IMR-90 (cell line): ENCODE measurements around the gene PSMB5. TPM values are rescaled to one million over a fixed set of nuclear protein-coding genes. Genes with fewer than 3 reads are reported as not detected.

Experiments
- ATAC-seq: fragments of 200-7000 bp; cut with Tn5 transposase; 2 replicates; pipeline ENCODE4 v1.9.1; 2020; ENCODE audit warnings: low read depth, mild to moderate bottlenecking, moderate library complexity
- BruUV-seq: library from RNA; stranded (reverse); fragments of 400-500 nt; replicated peaks from 2 replicates; lab custom pipeline; 2021; lab: Mats Ljungman, UMichigan
- CTCF ChIA-PET: fragments of 300-600 bp; formaldehyde crosslinking; extraction: SDS; loops from one replicate; lab custom pipeline; 2021; ENCODE audit warnings: antibody characterized with exemption; lab: Yijun Ruan, JAX
- POLR2A ChIA-PET: fragments of 300-600 bp; sonication (Branson Sonifier 250); formaldehyde crosslinking; loops from one replicate; lab custom pipeline; 2022; ENCODE audit warnings: antibody characterized with exemption; ENCODE audit not compliant: unreplicated experiment; lab: Charles Lee
- DNase-seq: peaks from one replicate; pipeline ENCODE4 v3.0.0; 2013
- H2AFZ ChIP-seq: replicated peaks from 2 replicates; pipeline ENCODE3; 2013; ENCODE audit warnings: low read length, mild to moderate bottlenecking; ENCODE audit not compliant: poor library complexity
- H2AK5ac ChIP-seq: 2 replicates; pipeline ENCODE4 v1.6.1; 2013; ENCODE audit warnings: low read depth, low read length, inconsistent platforms
- H2AK9ac ChIP-seq: replicated peaks from 2 replicates; pipeline ENCODE3; 2013; ENCODE audit warnings: mild to moderate bottlenecking, low read depth, low read length, moderate library complexity; ENCODE audit not compliant: poor library complexity
- H2BK120ac ChIP-seq: 2 replicates; pipeline ENCODE4 v1.6.1; 2013; ENCODE audit warnings: low read depth, low read length, inconsistent platforms
- H2BK15ac ChIP-seq: 3 replicates; pipeline ENCODE4 v1.6.1; 2013; ENCODE audit warnings: low read depth, low read length, inconsistent platforms
- H2BK20ac ChIP-seq: 2 replicates; pipeline ENCODE4 v1.6.1; 2013; ENCODE audit warnings: low read depth, mild to moderate bottlenecking, inconsistent platforms, low read length, moderate library complexity
- H2BK5ac ChIP-seq: 2 replicates; pipeline ENCODE4 v1.6.1; 2013; ENCODE audit warnings: mild to moderate bottlenecking, low read depth, low read length, inconsistent platforms; ENCODE audit not compliant: poor library complexity, severe bottlenecking
- H3K14ac ChIP-seq: replicated peaks from 2 replicates; pipeline ENCODE4 v1.6.1; 2013; ENCODE audit warnings: low read depth, low read length, inconsistent platforms
- H3K18ac ChIP-seq: 2 replicates; pipeline ENCODE4 v1.6.1; 2013; ENCODE audit warnings: low read depth, low read length, control low read depth
- H3K23ac ChIP-seq: 2 replicates; pipeline ENCODE4 v1.6.1; 2013; ENCODE audit warnings: low read depth, low read length, inconsistent platforms
- H3K27ac ChIP-seq: 2 replicates; pipeline ENCODE4 v1.5.1; 2013; ENCODE audit warnings: mild to moderate bottlenecking, control low read depth, low read length; ENCODE audit not compliant: insufficient read depth
- H3K27me3 ChIP-seq: 2 replicates; pipeline ENCODE4 v1.6.1; 2013; ENCODE audit warnings: low read length; ENCODE audit not compliant: control insufficient read depth, insufficient read depth
- H3K36me3 ChIP-seq: 2 replicates; pipeline ENCODE4 v1.6.1; 2013; ENCODE audit warnings: low read length, mixed read lengths; ENCODE audit not compliant: control insufficient read depth, insufficient read depth
- H3K4ac ChIP-seq: 2 replicates; pipeline ENCODE4 v1.6.1; 2013; ENCODE audit warnings: low read depth, low read length, inconsistent platforms
- H3K4me1 ChIP-seq: 2 replicates; pipeline ENCODE4 v1.6.1; 2013; ENCODE audit warnings: low read length, mixed read lengths; ENCODE audit not compliant: control insufficient read depth, insufficient read depth
- H3K4me2 ChIP-seq: 2 replicates; pipeline ENCODE4 v1.6.1; 2013; ENCODE audit warnings: low read depth, mild to moderate bottlenecking, control low read depth, low read length, moderate library complexity
- H3K4me3 ChIP-seq: 2 replicates; pipeline ENCODE4 v1.5.1; 2013; ENCODE audit warnings: low read depth, mild to moderate bottlenecking, control low read depth, low read length, moderate library complexity; ENCODE audit not compliant: insufficient read depth
- H3K56ac ChIP-seq: 2 replicates; pipeline ENCODE4 v1.6.1; 2013; ENCODE audit warnings: low read length, inconsistent platforms; ENCODE audit not compliant: insufficient read depth; ENCODE audit errors: extremely low read depth
- H3K79me1 ChIP-seq, 2 experiments: 2 replicates each; pipeline ENCODE4 v1.6.1; 2013; ENCODE audit warnings: low read length in 2 of 2, inconsistent platforms in 1 of 2, low read depth in 1 of 2
- H3K9ac ChIP-seq: 2 replicates; pipeline ENCODE4 v1.6.1; 2013; ENCODE audit warnings: low read depth, low read length, control low read depth
- H3K9me1 ChIP-seq: 2 replicates; pipeline ENCODE4 v1.6.1; 2013; ENCODE audit warnings: low read length, inconsistent platforms; ENCODE audit not compliant: insufficient read depth
- H3K9me3 ChIP-seq: 2 replicates; pipeline ENCODE4 v1.6.1; 2013; ENCODE audit warnings: low read length; ENCODE audit not compliant: control insufficient read depth, insufficient read depth
- H4K20me1 ChIP-seq: 2 replicates; pipeline ENCODE4 v1.6.1; 2013; ENCODE audit warnings: low read length, inconsistent platforms; ENCODE audit not compliant: insufficient read depth
- H4K5ac ChIP-seq: 2 replicates; pipeline ENCODE4 v1.6.1; 2013; ENCODE audit warnings: mild to moderate bottlenecking, low read depth, low read length, control low read depth
- H4K8ac ChIP-seq, 2 experiments: 2 replicates each; pipeline ENCODE4 v1.6.1; 2013; ENCODE audit warnings: low read depth in 2 of 2, low read length in 2 of 2, control low read depth in 1 of 2, inconsistent platforms in 1 of 2
- H4K91ac ChIP-seq: 2 replicates; pipeline ENCODE4 v1.6.1; 2013; ENCODE audit warnings: low read depth, low read length, inconsistent platforms; ENCODE audit not compliant: insufficient read depth
- POLR2A ChIP-seq: IDR thresholded peaks from 2 replicates; pipeline ENCODE4 v1.6.1; 2012; ENCODE audit warnings: mild to moderate bottlenecking, low read depth, low read length
- dilution Hi-C: fragments of 300-500 bp; cut with HindIII; formaldehyde crosslinking; loops from one replicate; pipeline ENCODE4 v1.14.3; 2018; ENCODE audit warnings: low sequenced_read_pairs; ENCODE audit not compliant: unreplicated experiment
- in situ Hi-C: fragments of 300-500 bp; cut with MboI; formaldehyde crosslinking; loops from 3 replicates; pipeline ENCODE4 v1.14.3; 2019; ENCODE audit warnings: low sequenced_read_pairs, inconsistent platforms, mixed read lengths
- intact Hi-C: fragments of 100-400 bp; cut with micrococcal nuclease; formaldehyde crosslinking; loops from 2 replicates; pipeline ENCODE4 v1.10.0; 2022
- polyA plus RNA-seq, 3 experiments: library from polyadenylated mRNA; depleted of rRNA; stranded (reverse); fragments of >200 nt; gene quantifications; 2 replicates each; pipeline ENCODE4 v1.2.3, GENCODE V29; 2012; ENCODE audit warnings: low replicate concordance in 1 of 3
- total RNA-seq: library from RNA; depleted of rRNA; stranded (reverse); fragments of >200 nt; gene quantifications from 2 replicates; pipeline ENCODE4 v1.2.3, GENCODE V29; 2012

The PSMB5 gene
- total and polyA plus RNA-seq, 2 of the 4 experiments (the other 2 are of a cell fraction), result 310 to 321 TPM

GRCh38 chr14:23018107-23018506 lies 16.6 kb downstream of the PSMB5 start:
- H3K79me1 ChIP-seq, result no peaks in the 10 kb centered on the region
- no peak overlapping the region for H3K23ac ChIP-seq
- no peak overlapping the region for H3K27ac ChIP-seq
- intact Hi-C loops, result loop anchor here (1.0 kb wide), 1 partner anchor 34 kb away; no protein-coding TSS in a partner anchor
- H2BK120ac ChIP-seq, result no peak overlapping the region
- no peak overlapping the region for H2AFZ ChIP-seq
- ChIA-PET POLR2A (no interaction called here), CTCF (interaction anchor here (0.9 kb wide), 1 partner anchor 23 kb away, joined by 3 read pairs; no protein-coding TSS in a partner anchor)
- no peak overlapping the region for H2BK15ac ChIP-seq
- TF ChIP-seq POLR2A, result no peak
- H3K36me3 ChIP-seq, result no peaks in the 10 kb centered on the region
- H3K14ac ChIP-seq, result no peak overlapping the region
- no peak overlapping the region for H2BK20ac ChIP-seq
- H4K20me1 ChIP-seq, result no peaks in the 10 kb centered on the region
- H2AK9ac ChIP-seq, result no peak overlapping the region
- no peak overlapping the region for H4K5ac ChIP-seq
- H3K4ac ChIP-seq, result no peak overlapping the region
- H3K56ac ChIP-seq, result no peak overlapping the region
- H3K9me3 ChIP-seq, result no peaks in the 10 kb centered on the region
- no peak overlapping the region for H4K8ac ChIP-seq
- no peak overlapping the region for H2AK5ac ChIP-seq
- no TSS peak for BruUV-seq
- no peak overlapping the region for H3K9ac ChIP-seq
- H3K18ac ChIP-seq, result no peak overlapping the region
- no peak overlapping the region for H3K4me3 ChIP-seq
- H3K27me3 ChIP-seq, result no peaks in the 10 kb centered on the region
- ATAC-seq (no peak), DNase-seq (no peak)
- dilution Hi-C loops, result no loop called here
- H4K91ac ChIP-seq, result no peak overlapping the region
- no peak overlapping the region for H2BK5ac ChIP-seq
- in situ Hi-C loops, result no loop called here
- no peak overlapping the region for H3K4me2 ChIP-seq
- H3K4me1 ChIP-seq, result no peaks in the 10 kb centered on the region
- H3K9me1 ChIP-seq, result no peaks in the 10 kb centered on the region; the same call in 1 of the 2 replicates
